ENCODE data around the gene CD40LG.

GRCh38 chrX:136635235-136635634 is 12.7 kb upstream of the CD40LG start:
- TF ChIP-seq CTCF (IDR thresholded peaks at IDR 0.05; ENCODE audit: low read depth, low read length) (no peak), POLR2A (IDR thresholded peaks at IDR 0.05; ENCODE audit: extremely low read depth, insufficient read length) (no peak), MYC (IDR thresholded peaks at IDR 0.05; ENCODE audit: low read depth, low read length) (no peak)
